BLaER1 treated with 17β-estradiol and CSF1 and Interleukin-3, amounts not matched to agents 10 nM and 100 nM (cell line): ENCODE measurements around the gene ANKEF1.

Experiments
- H3K27ac ChIP-seq, 11 experiments: shearing (Covaris generic); formaldehyde crosslinking; 2 replicates each; pipeline ENCODE4 v1.8.1; 2022
- H3K27me3 ChIP-seq, 11 experiments: shearing (Covaris generic); formaldehyde crosslinking; 2 replicates each; pipeline ENCODE4 v1.8.1; 2022
- H3K36me3 ChIP-seq, 11 experiments: shearing (Covaris generic); formaldehyde crosslinking; 2 replicates each; pipeline ENCODE4 v1.8.1; 2022
- H3K4me1 ChIP-seq, 10 experiments: shearing (Covaris generic); formaldehyde crosslinking; 2 replicates each; pipeline ENCODE4 v1.8.1; 2022
- H3K4me2 ChIP-seq, 11 experiments: shearing (Covaris generic); formaldehyde crosslinking; 2 replicates each; pipeline ENCODE4 v1.8.1; 2022
- H3K4me3 ChIP-seq, 10 experiments: shearing (Covaris generic); formaldehyde crosslinking; 2 replicates each; pipeline ENCODE4 v1.8.1; 2022
- H3K9ac ChIP-seq, 11 experiments: shearing (Covaris generic); formaldehyde crosslinking; 2 replicates each; pipeline ENCODE4 v1.8.1; 2022
- H3K9me3 ChIP-seq, 11 experiments: shearing (Covaris generic); formaldehyde crosslinking; replicated peaks in 1 of 11; 2 replicates each; pipeline ENCODE4 v1.8.1; 2022
- H4K20me1 ChIP-seq, 11 experiments: shearing (Covaris generic); formaldehyde crosslinking; 2 replicates each; pipeline ENCODE4 v1.8.1; 2022
- Cebpa-rat ChIP-seq, 11 experiments: shearing (Covaris generic); IDR thresholded peaks; 2 replicates each; pipeline ENCODE4 v1.8.1; 2022

Gene ANKEF1

DNA sequence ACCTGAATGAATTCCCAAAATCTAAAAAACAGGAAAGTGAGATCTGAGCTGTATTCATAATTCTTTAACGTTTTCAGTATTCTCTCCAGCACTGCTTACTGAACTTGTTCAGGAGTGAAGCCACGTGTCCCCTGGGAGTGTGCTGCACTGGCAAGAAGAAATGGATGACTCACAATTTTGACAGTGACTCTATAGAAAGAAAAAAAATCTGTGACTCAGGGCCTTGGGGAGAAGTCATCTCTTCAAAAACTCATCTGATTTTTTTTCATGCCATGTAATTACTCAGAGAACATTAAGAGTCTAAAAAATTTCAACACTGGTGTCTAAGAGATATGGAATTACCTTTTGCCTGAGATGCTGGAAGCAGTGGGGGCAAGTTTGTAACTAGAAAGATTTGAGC is 39.7 kb downstream of the ANKEF1 start:
- H3K27ac ChIP-seq: peak overlapping the region in 4 of 11 experiments; percentile 5 to 33 (median 22); a peak in 3 of 22 replicates
- peaks cover 21 to 36% (median 31%) of the 10 kb centered on the region in 10 experiments for H3K4me1 ChIP-seq
- H4K20me1 ChIP-seq: no peaks in the 10 kb centered on the region
- TF ChIP-seq Cebpa-rat (IDR thresholded peaks at IDR 0.05): no peak
- H3K9me3 ChIP-seq: peaks cover 0 to 19% (median 6%) of the 10 kb centered on the region in 11 experiments; a peak in 9 of 22 replicates
- H3K4me3 ChIP-seq: no peak overlapping the region
- H3K27me3 ChIP-seq: no peaks in the 10 kb centered on the region
- peak overlapping the region; percentile 39 to 74 (median 59) for H3K4me2 ChIP-seq
- no peaks in the 10 kb centered on the region for H3K36me3 ChIP-seq
- no peak overlapping the region for H3K9ac ChIP-seq

DNA sequence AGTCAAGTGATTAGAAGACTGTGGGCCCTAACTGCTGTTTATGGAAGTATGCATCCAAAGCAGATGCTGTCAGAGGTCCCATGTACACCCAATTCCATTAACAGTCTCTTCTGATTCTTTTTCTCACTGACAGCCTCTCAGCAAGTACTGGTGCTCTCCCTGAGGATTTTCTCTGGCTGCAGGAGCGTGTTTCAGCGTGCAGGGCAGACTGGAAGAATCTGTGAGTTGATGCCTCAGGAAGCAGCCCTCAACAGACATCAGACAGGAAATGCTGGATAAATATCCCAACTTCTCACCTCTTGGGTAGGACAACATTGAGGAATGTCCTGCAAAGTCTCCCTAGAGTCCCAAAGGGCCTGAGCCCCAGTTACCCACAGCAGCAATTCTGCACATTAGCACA is 40.8 kb downstream of the ANKEF1 start:
- Histone ChIP-seq H3K9ac (no peak overlapping the region), H3K27me3 (no peaks in the 10 kb centered on the region), H3K4me2 (peak overlapping the region; percentile 15 to 74 (median 59); a peak in 19 of 22 replicates), H4K20me1 (no peaks in the 10 kb centered on the region), H3K9me3 (peaks cover 0 to 12% (median 4%) of the 10 kb centered on the region in 11 experiments; a peak in 9 of 22 replicates), H3K4me3 (no peak overlapping the region), H3K36me3 (no peaks in the 10 kb centered on the region), H3K4me1 (peaks cover 21 to 36% (median 31%) of the 10 kb centered on the region in 10 experiments), H3K27ac (no peak overlapping the region)
- no peak for TF ChIP-seq Cebpa-rat (IDR thresholded peaks at IDR 0.05)

DNA sequence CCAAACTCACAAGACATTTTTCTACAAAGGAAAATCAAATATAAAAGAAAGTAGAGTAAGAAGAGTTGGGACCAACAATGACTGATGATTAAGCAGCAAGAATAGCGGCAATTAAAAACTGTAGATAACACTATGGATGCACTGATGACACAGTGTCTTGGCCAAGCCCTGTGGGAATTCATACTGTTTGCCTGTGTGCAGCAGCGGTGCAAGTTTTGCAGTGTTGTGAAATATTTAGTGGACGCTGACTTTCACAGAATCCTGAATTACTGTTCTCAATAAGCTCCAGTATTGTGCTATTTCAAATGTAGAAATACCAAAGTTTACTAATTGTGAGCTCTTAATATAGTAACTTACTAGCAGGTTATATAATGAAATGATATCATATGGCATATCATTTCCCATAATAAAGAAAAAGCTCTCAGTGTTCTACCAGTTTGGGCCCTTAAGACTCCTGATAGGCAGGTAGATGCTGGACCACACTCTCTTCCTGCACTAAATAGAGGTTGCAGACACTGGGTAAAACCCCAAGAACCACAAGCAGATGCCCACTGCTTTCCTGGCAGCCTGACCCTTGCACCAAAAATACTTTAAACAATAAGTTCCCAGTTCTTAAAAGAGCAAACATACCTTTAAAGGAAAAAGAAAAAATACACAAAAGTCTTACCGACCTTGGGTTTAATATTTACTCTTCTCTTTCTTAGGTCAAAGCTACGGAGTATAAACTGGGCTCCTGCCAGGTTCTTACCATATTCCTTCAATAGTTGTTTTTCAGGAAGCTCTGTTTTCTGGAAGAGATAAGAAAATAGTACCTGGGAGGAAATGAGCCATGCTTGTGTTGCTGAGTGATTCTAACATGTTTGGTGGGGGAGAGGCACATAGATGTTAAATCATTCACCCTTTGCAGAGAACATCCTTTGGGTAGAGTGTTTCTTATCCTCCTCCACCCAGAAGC is 41.6 kb downstream of the ANKEF1 start:
- H3K36me3 ChIP-seq: no peaks in the 10 kb centered on the region
- peaks cover 21 to 36% (median 31%) of the 10 kb centered on the region in 10 experiments for H3K4me1 ChIP-seq
- TF ChIP-seq Cebpa-rat (IDR thresholded peaks at IDR 0.05): no peak
- no peaks in the 10 kb centered on the region for H3K27me3 ChIP-seq
- peaks cover 0 to 10% (median 4%) of the 10 kb centered on the region in 11 experiments; a peak in 8 of 22 replicates for H3K9me3 ChIP-seq
- no peak overlapping the region for H3K9ac ChIP-seq
- H3K4me3 ChIP-seq: no peak overlapping the region
- no peaks in the 10 kb centered on the region for H4K20me1 ChIP-seq
- peak overlapping the region in 8 of 11 experiments; percentile 17 to 74 (median 62); a peak in 15 of 22 replicates for H3K4me2 ChIP-seq
- H3K27ac ChIP-seq: no peak overlapping the region

DNA sequence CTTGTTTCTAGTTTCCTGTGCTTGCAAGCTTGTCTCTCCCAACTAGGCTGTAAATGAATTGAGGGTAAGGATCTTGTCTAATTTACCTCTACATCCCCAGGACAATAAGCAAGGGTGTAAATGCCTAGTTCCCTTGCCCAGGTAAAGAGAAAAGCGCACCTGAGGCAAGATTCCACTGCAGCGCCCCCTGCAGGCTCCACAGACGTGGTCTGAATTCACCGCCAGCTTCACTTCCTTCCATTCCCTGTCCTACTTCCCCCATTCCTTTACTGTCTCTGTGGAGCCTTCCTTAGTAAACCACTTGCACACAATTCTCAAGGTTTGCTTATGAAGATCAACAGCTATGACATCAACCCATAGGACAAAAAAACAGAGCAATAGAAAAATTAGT is 42.3 kb downstream of the ANKEF1 start:
- no peak overlapping the region for H3K27ac ChIP-seq
- H3K9me3 ChIP-seq: peaks cover 0 to 10% (median 4%) of the 10 kb centered on the region in 11 experiments; a peak in 8 of 22 replicates
- TF ChIP-seq Cebpa-rat (IDR thresholded peaks at IDR 0.05): no peak
- H3K4me3 ChIP-seq: no peak overlapping the region
- H3K9ac ChIP-seq: no peak overlapping the region
- H3K4me1 ChIP-seq: peaks cover 21 to 36% (median 31%) of the 10 kb centered on the region in 10 experiments
- H4K20me1 ChIP-seq: no peaks in the 10 kb centered on the region
- H3K36me3 ChIP-seq: no peaks in the 10 kb centered on the region
- no peaks in the 10 kb centered on the region for H3K27me3 ChIP-seq
- peak overlapping the region in 8 of 11 experiments; percentile 7 to 35 (median 16); a peak in 10 of 22 replicates for H3K4me2 ChIP-seq

DNA sequence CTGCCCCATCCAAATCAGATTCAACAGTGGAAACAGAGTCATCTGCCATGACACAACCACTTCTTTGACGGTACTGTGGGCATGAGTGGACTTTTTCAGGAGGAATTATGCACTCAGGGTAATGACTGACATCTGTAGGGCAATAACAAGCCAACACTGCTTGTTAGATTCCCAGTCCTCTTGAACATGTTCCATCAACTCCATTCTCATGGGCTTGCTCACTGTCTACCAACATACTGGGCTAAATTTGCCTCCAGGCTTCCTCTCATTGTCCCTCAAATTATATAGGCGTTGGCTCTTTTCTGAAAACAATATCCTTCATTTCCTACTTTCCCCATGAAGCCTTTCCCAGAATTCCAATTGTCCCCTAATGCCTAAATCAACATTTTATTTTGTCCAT is 43.1 kb downstream of the ANKEF1 start:
- H3K9me3 ChIP-seq: peaks cover 0 to 10% (median 4%) of the 10 kb centered on the region in 11 experiments; a peak in 8 of 22 replicates
- no peaks in the 10 kb centered on the region for H3K36me3 ChIP-seq
- H3K27ac ChIP-seq: no peak overlapping the region
- peaks cover 21 to 36% (median 31%) of the 10 kb centered on the region in 10 experiments for H3K4me1 ChIP-seq
- H3K27me3 ChIP-seq: no peaks in the 10 kb centered on the region
- no peak overlapping the region for H3K4me3 ChIP-seq
- TF ChIP-seq Cebpa-rat (IDR thresholded peaks at IDR 0.05): no peak
- no peaks in the 10 kb centered on the region for H4K20me1 ChIP-seq
- no peak overlapping the region for H3K4me2 ChIP-seq
- no peak overlapping the region for H3K9ac ChIP-seq

DNA sequence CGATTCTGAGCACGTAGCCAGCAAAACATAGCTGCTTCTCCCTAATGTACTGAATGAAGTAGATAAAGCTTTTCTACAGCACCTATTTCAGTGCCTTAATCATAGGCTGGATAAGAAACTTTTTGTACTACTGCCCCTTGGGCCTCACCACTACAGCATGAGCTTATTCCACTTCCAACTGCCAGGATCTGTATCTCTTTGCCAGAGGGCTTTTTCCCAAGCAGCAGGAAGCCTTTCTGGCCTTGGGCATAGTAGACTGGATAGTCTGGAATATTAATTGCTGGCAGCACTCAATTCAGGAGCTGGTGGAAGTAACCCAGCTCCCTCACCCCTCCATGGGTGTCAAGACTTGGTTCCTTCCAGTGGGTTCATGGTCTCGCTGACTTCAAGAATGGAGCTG is 43.6 kb downstream of the ANKEF1 start:
- Histone ChIP-seq H3K4me2 (no peak overlapping the region), H3K36me3 (no peaks in the 10 kb centered on the region), H4K20me1 (no peaks in the 10 kb centered on the region), H3K9ac (no peak overlapping the region), H3K9me3 (peaks cover 0 to 10% (median 4%) of the 10 kb centered on the region in 11 experiments; a peak in 8 of 22 replicates), H3K4me1 (peaks cover 21 to 36% (median 31%) of the 10 kb centered on the region in 10 experiments), H3K4me3 (no peak overlapping the region), H3K27me3 (no peaks in the 10 kb centered on the region), H3K27ac (no peak overlapping the region)
- no peak for TF ChIP-seq Cebpa-rat (IDR thresholded peaks at IDR 0.05)

DNA sequence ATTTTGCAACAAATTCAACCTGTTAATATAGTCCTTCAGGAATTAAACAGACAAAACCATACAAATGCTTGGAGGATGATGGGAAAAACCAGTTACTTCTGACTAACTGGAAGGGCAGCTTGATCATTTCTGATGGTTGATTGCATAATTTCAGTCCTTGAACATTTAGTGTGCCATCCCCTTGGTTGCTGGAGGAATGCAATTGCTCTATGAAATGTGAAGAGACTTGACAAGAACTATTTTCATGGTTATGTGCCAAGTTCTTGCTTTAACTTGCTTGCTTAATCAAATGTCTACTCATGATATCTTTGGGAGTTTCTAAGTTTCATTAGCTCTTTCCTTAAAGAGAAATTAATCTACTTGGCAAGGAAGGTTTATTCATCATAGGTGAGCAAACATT is 45.2 kb downstream of the ANKEF1 start:
- no peak overlapping the region for H3K9ac ChIP-seq
- H3K27me3 ChIP-seq: no peaks in the 10 kb centered on the region
- no peak for TF ChIP-seq Cebpa-rat (IDR thresholded peaks at IDR 0.05)
- peaks cover 10 to 23% (median 22%) of the 10 kb centered on the region in 10 experiments for H3K4me1 ChIP-seq
- no peak overlapping the region for H3K4me2 ChIP-seq
- H3K27ac ChIP-seq: no peak overlapping the region
- peaks cover 0 to 10% (median 4%) of the 10 kb centered on the region in 11 experiments; a peak in 8 of 22 replicates for H3K9me3 ChIP-seq
- H3K36me3 ChIP-seq: no peaks in the 10 kb centered on the region
- H4K20me1 ChIP-seq: no peaks in the 10 kb centered on the region
- no peak overlapping the region for H3K4me3 ChIP-seq

DNA sequence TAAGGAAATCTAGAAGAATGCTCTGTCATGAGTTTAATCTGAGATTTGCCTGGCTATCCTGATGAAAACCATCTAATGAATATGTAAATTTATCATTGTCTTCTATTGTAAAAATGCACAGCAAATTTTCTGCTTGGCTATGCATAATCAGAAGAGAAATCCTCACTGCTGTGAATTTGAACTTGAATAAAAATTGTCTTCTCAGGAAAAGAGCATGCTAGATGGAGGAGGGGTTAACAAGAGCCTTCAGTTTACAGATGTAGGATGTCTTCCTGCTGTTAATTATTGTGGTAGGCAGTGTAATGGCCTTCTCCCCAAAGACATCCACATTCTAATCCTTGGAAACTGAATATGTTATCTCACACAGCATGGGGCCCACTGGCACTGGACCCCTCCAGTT is 45.8 kb downstream of the ANKEF1 start:
- H3K4me3 ChIP-seq: no peak overlapping the region
- H3K9ac ChIP-seq: no peak overlapping the region
- H3K9me3 ChIP-seq: peaks cover 0 to 10% (median 4%) of the 10 kb centered on the region in 11 experiments; a peak in 8 of 22 replicates
- H3K27me3 ChIP-seq: no peaks in the 10 kb centered on the region
- H3K4me2 ChIP-seq: no peak overlapping the region
- no peaks in the 10 kb centered on the region for H3K36me3 ChIP-seq
- H3K4me1 ChIP-seq: peaks cover 4 to 22% (median 16%) of the 10 kb centered on the region in 10 experiments
- TF ChIP-seq Cebpa-rat (IDR thresholded peaks at IDR 0.05): no peak
- no peaks in the 10 kb centered on the region for H4K20me1 ChIP-seq
- no peak overlapping the region for H3K27ac ChIP-seq

DNA sequence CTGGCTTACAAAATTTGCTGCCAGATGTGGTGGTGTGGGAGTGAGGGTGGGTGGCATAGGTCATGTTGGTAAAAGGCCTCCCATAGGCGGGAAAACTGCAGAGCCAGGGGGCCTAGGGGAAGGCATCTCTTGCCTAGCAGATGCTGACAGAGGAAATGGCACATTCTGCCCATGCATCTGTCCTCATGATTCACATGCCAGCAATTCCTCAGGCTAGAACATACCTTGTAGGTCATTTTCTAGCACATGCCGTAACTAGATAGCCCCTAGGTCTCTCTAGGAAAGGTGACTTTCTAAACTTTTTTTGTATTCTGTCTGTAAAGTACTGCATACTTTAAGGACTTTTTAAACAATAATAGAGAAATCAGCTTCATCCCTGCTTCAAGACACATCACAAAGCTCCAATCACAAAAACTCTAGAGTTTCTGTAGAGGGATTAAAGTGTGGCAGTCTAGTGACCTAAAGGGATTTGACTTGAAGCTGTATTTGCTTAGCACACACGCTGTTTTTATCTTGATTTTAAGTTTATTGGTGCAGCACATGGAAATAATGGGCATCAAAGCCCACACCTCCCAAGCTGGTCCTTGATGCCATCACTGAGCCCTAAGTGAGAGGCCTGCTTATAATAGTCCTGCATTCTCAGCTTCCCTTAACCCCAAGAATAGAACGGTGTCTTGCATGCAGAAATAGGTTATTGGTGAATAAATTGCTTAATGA is 55.2 kb downstream of the ANKEF1 start:
- Histone ChIP-seq H3K9me3 (no peaks in the 10 kb centered on the region), H3K36me3 (no peaks in the 10 kb centered on the region), H3K27me3 (no peaks in the 10 kb centered on the region), H3K4me1 (peaks cover 0 to 8% (median 0%) of the 10 kb centered on the region in 10 experiments; a peak in 3 of 20 replicates), H4K20me1 (no peaks in the 10 kb centered on the region), H3K9ac (no peak overlapping the region; a peak in 1 of 22 replicates), H3K27ac (no peak overlapping the region), H3K4me3 (no peak overlapping the region), H3K4me2 (no peak overlapping the region)
- no peak for TF ChIP-seq Cebpa-rat (IDR thresholded peaks at IDR 0.05)
